Esophagus (tissue), 2 donors: ENCODE measurements around the gene ANKRD63. TPM values are rescaled to one million over a fixed set of nuclear protein-coding genes. Genes with fewer than 3 reads are reported as not detected.

ENCODE experiments used
- H3K27ac ChIP-seq, 2 donors: one replicate each; pipeline ENCODE4 v1.5.1; 2013; ENCODE audit warnings: low read depth in 2 of 2, mild to moderate bottlenecking in 2 of 2, inconsistent platforms in 1 of 2, low read length in 1 of 2, moderate library complexity in 1 of 2
- H3K27me3 ChIP-seq, 2 donors: one replicate each; pipeline ENCODE4 v1.6.1; 2013; ENCODE audit warnings: low read length in 2 of 2, control low read depth in 1 of 2, mild to moderate bottlenecking in 1 of 2; ENCODE audit not compliant: insufficient read depth in 2 of 2, control insufficient read depth in 1 of 2
- H3K36me3 ChIP-seq, 2 donors: one replicate each; pipeline ENCODE4 v1.6.1; 2013; ENCODE audit warnings: low read length in 1 of 2; ENCODE audit not compliant: control insufficient read depth in 2 of 2, insufficient read depth in 2 of 2
- H3K4me1 ChIP-seq, 2 donors: one replicate each; pipeline ENCODE4 v1.6.1; 2013; ENCODE audit warnings: low read length in 1 of 2; ENCODE audit not compliant: control insufficient read depth in 2 of 2, insufficient read depth in 2 of 2
- H3K4me3 ChIP-seq, 2 donors: one replicate each; pipeline ENCODE4 v1.5.1; 2013; ENCODE audit warnings: low read length in 2 of 2, mild to moderate bottlenecking in 2 of 2, low read depth in 1 of 2, moderate library complexity in 1 of 2
- H3K9me3 ChIP-seq, 2 donors: one replicate each; pipeline ENCODE4 v1.6.1; 2013; ENCODE audit warnings: mild to moderate bottlenecking in 2 of 2, low read depth in 1 of 2, low read length in 1 of 2, moderate library complexity in 1 of 2; ENCODE audit not compliant: control insufficient read depth in 2 of 2, insufficient read depth in 1 of 2
- WGBS, 2 donors: extraction: QIAGEN DNeasy Blood & Tissue Kit; methylation state at CpG; one replicate each; pipeline ENCODE4 v1.1.7; 2013; 5-methylcytosine and 5-hydroxymethylcytosine counted together
- polyA plus RNA-seq, 2 donors: library from polyadenylated mRNA; stranded (reverse); fragments of 200-250 nt; gene quantifications; one replicate each; pipeline ENCODE4 v1.2.3, GENCODE V29; 2013
- donor health status: healthy with polysubstance abuse.
- donor health status: Bipolar disorder and iron deficiency.

Gene ANKRD63
- polyA plus RNA-seq, 2 donors, result not detected

DNA sequence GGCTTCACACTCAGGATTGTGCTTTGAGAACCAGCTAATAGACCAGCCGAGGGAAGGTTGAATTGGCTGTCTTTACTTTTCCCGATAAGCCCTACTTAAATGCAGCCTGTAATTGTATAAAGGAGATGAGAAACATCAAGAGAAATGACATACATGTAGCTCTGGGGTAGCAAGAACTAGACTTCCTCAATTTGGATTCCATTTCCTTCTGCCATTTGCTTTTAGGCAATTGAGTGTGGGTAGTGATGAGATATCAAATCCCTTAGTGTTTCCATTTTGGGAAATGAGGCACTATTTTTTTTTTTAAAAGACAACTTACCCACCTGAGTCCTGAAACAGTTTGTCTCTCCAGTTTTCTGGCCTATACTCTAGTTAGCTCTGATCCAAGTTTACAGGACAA lies 42.8 kb upstream of the ANKRD63 start:
- no peak overlapping the region for H3K27ac ChIP-seq
- peaks cover 4 to 5% of the 10 kb centered on the region in 2 donors for H3K4me1 ChIP-seq
- 95 to 96% methylated on average over 2 of the region's 2 CpGs for WGBS, 2 donors

DNA sequence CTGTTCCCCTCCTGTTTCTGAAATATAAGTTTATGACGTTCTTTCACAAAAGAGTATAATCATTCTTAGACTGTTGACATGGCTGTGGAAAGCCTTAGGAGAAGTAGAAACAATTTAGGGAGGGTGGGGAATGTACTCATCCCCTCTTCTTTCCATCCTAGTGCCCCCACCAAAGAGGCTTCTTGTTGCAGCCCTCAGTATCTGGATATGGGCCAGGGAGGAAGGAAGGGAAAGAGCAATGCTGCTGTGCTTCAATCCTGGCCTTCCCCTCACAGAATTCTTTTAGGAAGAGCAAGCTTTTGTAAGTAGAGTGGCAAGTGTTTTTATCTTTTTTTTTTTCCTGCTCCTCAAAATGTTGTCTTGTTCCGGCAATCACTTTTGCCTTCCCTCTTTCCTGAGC lies 42.3 kb upstream of the ANKRD63 start:
- no peaks in the 10 kb centered on the region for H3K36me3 ChIP-seq
- peaks cover 4 to 5% of the 10 kb centered on the region in 2 donors for H3K4me1 ChIP-seq
- H3K4me3 ChIP-seq, result peak overlapping the region in 1 of 2 donors; percentile 69
- no peaks in the 10 kb centered on the region for H3K27me3 ChIP-seq
- H3K27ac ChIP-seq, result no peak overlapping the region
- 60 to 74% methylated on average over 2 of the region's 2 CpGs for WGBS, 2 donors
- no peaks in the 10 kb centered on the region for H3K9me3 ChIP-seq

More for the DNA sequence above, 42.8 kb upstream of the ANKRD63 start:
- peak overlapping the region in 1 of 2 donors; percentile 69 for H3K4me3 ChIP-seq
- no peaks in the 10 kb centered on the region for H3K9me3 ChIP-seq
- no peaks in the 10 kb centered on the region for H3K36me3 ChIP-seq
- no peaks in the 10 kb centered on the region for H3K27me3 ChIP-seq

DNA sequence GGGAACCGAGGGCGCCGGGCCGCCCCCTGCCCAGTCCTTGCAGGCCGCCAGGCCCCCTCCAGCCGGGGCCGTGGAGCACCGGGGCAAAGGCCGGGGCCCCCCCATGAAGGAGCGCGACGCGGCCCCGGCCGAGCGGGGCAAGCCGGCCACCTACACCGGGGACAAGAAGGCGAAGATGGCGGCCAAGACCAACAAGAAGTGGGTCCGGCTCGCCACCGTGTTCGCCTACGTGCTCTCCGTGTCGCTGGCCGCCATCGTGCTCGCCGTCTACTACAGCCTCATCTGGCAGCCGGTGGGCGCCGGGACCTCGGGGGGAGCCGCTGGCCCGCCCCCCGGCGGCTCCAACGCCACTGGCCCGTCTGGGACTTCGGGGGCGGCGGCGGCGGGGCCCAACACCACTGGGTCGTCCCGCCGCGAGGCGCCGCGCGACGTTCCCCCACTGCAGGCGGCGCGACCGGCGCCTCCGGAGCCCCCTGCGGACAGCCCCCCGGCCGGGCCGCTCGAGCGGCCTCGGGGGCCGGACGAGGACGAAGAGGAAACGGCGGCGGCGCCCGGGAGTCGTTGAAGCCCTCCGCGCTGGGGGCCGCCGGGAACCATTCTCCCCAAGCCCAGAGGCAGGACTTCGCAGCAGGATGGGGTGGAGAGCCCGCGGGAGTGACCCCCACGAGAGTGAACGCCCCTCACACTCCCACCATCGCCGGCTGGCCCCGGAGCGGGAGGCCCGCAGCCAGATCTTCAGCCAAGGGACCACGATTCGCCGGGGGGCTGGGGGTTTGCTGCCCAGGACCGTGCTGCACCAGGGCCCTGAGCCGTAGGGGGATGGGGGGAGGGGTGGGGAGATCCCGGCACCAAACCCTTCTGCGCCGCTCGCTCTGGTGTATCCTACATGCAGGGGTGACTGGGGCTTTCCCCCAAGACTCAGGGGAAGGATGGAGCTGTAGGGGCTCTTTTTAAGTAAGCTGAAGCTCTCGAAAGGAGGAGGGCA lies 41.4 kb upstream of the ANKRD63 start:
- H3K9me3 ChIP-seq, result no peaks in the 10 kb centered on the region
- 2 to 3% methylated on average over 70 to 101 of the region's 101 CpGs for WGBS, 2 donors
- no peaks in the 10 kb centered on the region for H3K36me3 ChIP-seq
- H3K4me3 ChIP-seq, result peak overlapping the region; percentile 69 to 71
- H3K27ac ChIP-seq, result peak overlapping the region; percentile 79 to 87
- no peaks in the 10 kb centered on the region for H3K27me3 ChIP-seq
- peaks cover 4 to 5% of the 10 kb centered on the region in 2 donors for H3K4me1 ChIP-seq

DNA sequence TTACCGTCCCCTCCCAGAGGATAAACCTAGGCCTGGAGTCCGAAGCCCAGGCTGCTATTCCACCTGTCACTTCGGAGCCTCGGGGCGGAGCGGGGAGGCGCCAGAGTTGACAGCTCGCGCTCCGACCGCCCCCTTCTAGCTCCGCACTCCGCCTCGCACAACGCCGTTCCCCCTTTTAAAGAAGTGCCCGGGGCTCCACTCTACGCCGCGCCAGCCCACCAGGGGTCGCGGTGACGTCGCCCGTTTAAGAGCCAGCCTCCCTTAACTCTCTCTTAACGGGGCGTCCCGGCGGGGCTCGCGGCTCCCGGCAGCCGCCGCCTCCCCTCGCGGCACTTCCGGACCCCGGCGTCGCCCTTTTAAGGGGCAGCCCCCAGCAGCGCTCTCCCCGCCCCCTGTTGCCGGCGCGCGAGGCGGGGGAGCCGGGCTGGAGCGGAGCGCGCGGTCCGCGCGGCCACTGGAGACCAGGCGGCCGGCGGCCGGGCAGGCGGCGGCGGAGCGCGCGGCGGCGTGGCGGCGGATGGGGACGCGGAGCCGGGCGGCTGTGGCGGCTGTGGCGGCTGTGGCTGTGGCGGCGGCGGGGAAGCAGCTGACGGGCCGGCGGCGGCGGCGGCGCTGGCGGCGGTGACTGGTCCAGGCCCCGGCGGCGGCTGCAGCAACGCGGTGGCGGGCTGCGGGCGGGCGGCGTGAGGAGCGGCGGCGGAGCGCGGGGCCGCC lies 40.5 kb upstream of the ANKRD63 start, which contains the start of gene INAFM2:
Gene INAFM2 (plus strand): TSS at position 454 of the 714 bp plus-strand sequence. CDS start 364 bp downstream, outside the sequence.
- WGBS, 2 donors, result 0 to 1% methylated on average over 86 to 103 of the region's 103 CpGs
- no peaks in the 10 kb centered on the region for H3K27me3 ChIP-seq
- H3K9me3 ChIP-seq, result no peaks in the 10 kb centered on the region
- H3K36me3 ChIP-seq, result no peaks in the 10 kb centered on the region
- H3K4me1 ChIP-seq, result peaks cover 4 to 5% of the 10 kb centered on the region in 2 donors
- peak within 1 kb of the TSS; percentile 79 to 87 for H3K27ac ChIP-seq
- H3K4me3 ChIP-seq, result peak within 1 kb of the TSS; percentile 69 to 71

DNA sequence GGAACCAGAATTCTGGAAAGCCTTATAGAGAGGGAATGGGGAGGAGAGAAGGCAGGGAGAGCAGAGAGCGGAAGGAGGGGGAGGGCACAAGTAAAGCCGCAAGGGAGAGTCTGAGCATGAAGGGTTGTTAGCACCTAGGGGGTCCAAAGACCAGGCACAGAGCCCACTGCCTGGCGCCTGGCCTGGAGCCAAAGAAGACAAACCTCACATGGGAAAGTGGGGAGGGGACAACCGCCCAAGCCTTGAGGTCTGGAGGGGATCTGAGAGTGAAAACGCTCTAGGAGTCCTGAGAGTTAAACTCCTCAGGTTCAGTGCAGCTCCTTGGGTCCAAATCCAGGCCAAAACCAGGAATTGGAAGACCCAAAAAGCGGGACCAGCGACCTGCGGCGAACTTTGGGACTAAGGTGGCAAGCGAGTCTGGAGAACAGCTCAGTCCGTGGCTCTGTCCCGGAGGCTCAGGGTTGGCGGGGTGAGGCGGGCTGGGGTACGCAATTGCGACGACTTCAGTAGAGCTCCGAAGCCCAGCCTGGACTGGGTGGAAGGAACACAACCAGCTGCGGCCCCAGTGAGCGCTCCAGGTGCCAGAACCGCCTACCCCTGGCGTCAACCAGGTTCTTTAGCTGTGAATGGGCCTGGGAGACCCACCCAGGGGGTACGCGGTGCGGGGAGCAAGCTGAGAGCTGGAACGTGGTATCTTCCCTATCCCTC lies 39.8 kb upstream of the ANKRD63 start:
- H3K36me3 ChIP-seq, result no peaks in the 10 kb centered on the region
- WGBS, 2 donors, result 46% methylated on average over 26 of the region's 26 CpGs
- peak overlapping the region; percentile 79 to 87 for H3K27ac ChIP-seq
- no peaks in the 10 kb centered on the region for H3K27me3 ChIP-seq
- peaks cover 4 to 5% of the 10 kb centered on the region in 2 donors for H3K4me1 ChIP-seq
- H3K4me3 ChIP-seq, result peak overlapping the region; percentile 69 to 71
- no peaks in the 10 kb centered on the region for H3K9me3 ChIP-seq

DNA sequence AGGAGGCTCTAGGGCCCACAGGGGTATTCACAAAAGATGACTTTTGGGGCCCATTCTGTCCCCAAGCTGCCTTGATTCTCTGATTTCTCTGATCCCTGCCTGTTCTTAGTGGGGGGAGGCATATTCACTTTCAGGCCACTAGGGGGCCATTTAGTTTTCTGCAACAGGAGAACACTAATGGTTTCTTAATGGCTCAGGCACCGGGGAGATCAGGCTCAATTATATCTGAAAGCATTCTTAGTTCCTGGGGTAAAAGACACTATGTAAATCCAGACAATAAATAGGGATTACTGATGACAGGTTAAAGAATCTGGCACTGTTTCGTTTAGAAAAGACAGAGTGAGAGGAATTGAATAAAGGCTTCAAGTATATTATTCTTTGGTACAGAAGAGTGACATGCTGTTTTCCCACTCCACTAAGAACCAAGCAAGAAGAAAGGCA lies 38.1 kb upstream of the ANKRD63 start:
- no peak overlapping the region for H3K27ac ChIP-seq
- no peaks in the 10 kb centered on the region for H3K9me3 ChIP-seq
- no peaks in the 10 kb centered on the region for H3K36me3 ChIP-seq
- H3K4me3 ChIP-seq, result no peak overlapping the region
- peaks cover 4% of the 10 kb centered on the region in 2 donors for H3K4me1 ChIP-seq
- H3K27me3 ChIP-seq, result no peaks in the 10 kb centered on the region
- WGBS, 2 donors, result 0% methylated on average over 2 of the region's 2 CpGs

DNA sequence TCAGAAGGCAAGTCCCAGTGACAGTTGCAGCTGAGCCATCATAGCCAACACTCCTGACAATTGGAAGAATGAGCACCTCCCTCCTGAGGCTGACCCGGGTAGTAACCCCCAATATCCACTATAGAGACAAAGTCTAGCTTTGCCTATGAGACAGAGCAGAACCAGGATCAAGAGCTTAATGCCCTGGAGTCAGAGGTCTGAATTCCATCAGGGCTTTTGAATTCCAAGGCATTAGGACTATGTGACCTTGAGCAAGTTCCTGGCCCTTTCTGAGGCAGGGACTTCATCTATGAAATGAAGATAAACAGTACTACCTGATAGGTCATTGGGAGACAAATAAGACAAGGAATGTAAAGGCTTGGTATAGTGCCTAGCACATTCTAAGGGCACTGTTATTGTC lies 37.5 kb upstream of the ANKRD63 start:
- Histone ChIP-seq H3K27ac (no peak overlapping the region), H3K4me1 (peaks cover 3 to 4% of the 10 kb centered on the region in 2 donors), H3K36me3 (no peaks in the 10 kb centered on the region), H3K4me3 (no peak overlapping the region), H3K9me3 (no peaks in the 10 kb centered on the region), H3K27me3 (no peaks in the 10 kb centered on the region)
- 95 to 96% methylated on average over 1 of the region's 1 CpG for WGBS, 2 donors

DNA sequence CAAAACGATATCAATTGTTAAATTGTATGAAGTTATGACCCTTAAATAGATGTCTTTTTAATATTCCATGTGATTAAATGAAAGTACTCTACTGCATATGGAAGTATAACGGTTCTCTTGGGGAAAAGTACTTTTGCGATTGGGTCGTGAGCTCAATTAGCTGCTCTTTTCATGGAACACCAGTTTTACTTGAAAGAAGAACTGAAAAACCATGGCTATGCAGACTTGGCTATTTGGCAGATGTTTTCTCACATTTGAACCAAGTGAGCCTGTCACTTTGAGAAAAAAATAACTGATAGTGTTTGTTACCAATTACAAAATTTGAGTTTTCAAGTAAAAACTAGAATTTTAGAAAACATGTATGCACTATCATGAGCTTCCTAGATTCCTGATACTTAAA lies 34.7 kb upstream of the ANKRD63 start:
- Histone ChIP-seq H3K4me3 (no peak overlapping the region), H3K4me1 (no peaks in the 10 kb centered on the region), H3K9me3 (no peaks in the 10 kb centered on the region), H3K36me3 (no peaks in the 10 kb centered on the region), H3K27ac (no peak overlapping the region), H3K27me3 (no peaks in the 10 kb centered on the region)
- 76 to 78% methylated on average over 4 of the region's 4 CpGs for WGBS, 2 donors

GRCh38 chr15:40316931-40317330 lies 34.1 kb upstream of the ANKRD63 start:
- no peaks in the 10 kb centered on the region for H3K27me3 ChIP-seq
- H3K4me1 ChIP-seq, result no peaks in the 10 kb centered on the region
- H3K27ac ChIP-seq, result no peak overlapping the region
- H3K36me3 ChIP-seq, result no peaks in the 10 kb centered on the region
- 89 to 90% methylated on average over 3 of the region's 3 CpGs for WGBS, 2 donors
- H3K9me3 ChIP-seq, result no peaks in the 10 kb centered on the region
- H3K4me3 ChIP-seq, result no peak overlapping the region
